ENCODE data around the gene PGPEP1.

DNA sequence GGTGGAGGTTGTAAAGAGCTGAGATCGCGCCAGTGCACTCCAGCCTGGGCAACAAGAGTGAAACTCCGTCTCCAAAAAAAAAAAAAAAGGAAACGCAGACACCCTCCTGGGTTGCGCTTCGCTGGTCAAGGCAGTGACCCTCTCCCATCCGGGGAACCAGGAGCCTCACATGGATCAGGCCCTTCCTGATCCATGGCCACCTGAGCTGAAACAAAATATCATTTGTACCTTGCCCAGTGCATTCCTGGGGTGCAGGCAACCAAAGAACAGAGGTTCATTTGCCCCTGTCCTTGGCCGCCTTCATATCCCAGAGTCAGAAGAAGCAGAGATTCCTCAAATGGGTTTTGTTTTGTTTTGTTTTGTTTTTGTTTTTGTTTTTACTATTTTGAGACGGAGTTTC, 9.5 kb upstream of the PGPEP1 start:
- TF ChIP-seq POLR2A (IDR thresholded peaks at IDR 0.05) (no peak), POLR2AphosphoS5 (IDR thresholded peaks at IDR 0.05) (no peak)
- TF ChIP-seq, protein P1, sequence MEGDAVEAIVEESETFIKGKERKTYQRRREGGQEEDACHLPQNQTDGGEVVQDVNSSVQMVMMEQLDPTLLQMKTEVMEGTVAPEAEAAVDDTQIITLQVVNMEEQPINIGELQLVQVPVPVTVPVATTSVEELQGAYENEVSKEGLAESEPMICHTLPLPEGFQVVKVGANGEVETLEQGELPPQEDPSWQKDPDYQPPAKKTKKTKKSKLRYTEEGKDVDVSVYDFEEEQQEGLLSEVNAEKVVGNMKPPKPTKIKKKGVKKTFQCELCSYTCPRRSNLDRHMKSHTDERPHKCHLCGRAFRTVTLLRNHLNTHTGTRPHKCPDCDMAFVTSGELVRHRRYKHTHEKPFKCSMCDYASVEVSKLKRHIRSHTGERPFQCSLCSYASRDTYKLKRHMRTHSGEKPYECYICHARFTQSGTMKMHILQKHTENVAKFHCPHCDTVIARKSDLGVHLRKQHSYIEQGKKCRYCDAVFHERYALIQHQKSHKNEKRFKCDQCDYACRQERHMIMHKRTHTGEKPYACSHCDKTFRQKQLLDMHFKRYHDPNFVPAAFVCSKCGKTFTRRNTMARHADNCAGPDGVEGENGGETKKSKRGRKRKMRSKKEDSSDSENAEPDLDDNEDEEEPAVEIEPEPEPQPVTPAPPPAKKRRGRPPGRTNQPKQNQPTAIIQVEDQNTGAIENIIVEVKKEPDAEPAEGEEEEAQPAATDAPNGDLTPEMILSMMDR (IDR thresholded peaks at IDR 0.05 in 8 of 11, conservative IDR thresholded peaks at IDR 0.05 in 3 of 11), result no peak
